Skeletal muscle tissue (tissue), 4 donors: ENCODE data around the gene PTGES3L. TPM values are rescaled to one million over a fixed set of nuclear protein-coding genes. Genes with fewer than 3 reads are reported as not detected.
"Not testable (repeated sequence)": the region's sequence is repeated elsewhere in the genome, so short reads cannot be mapped to it uniquely, and the experiment has no call there.

Experiments
- H3K27ac ChIP-seq: one replicate; pipeline ENCODE4 v1.7.0; 2013; ENCODE audit warnings: mild to moderate bottlenecking, low read depth, low read length, inconsistent platforms
- H3K27me3 ChIP-seq, 3 donors: one replicate each; pipeline ENCODE4 v1.7.0; 2013; ENCODE audit warnings: low read length in 3 of 3; ENCODE audit not compliant: control insufficient read depth in 3 of 3, insufficient read depth in 3 of 3
- H3K36me3 ChIP-seq, 3 donors: one replicate each; pipeline ENCODE4 v1.7.0; 2013; ENCODE audit warnings: low read length in 3 of 3; ENCODE audit not compliant: control insufficient read depth in 3 of 3, insufficient read depth in 3 of 3
- H3K4me1 ChIP-seq, 3 donors: one replicate each; pipeline ENCODE4 v1.7.0; 2013; ENCODE audit warnings: low read length in 3 of 3, mild to moderate bottlenecking in 3 of 3; ENCODE audit not compliant: control insufficient read depth in 3 of 3, insufficient read depth in 3 of 3
- H3K4me3 ChIP-seq, 3 donors: one replicate each; pipeline ENCODE4 v1.7.0; 2013; ENCODE audit warnings: low read length in 3 of 3
- H3K9ac ChIP-seq, 3 donors: one replicate each; pipeline ENCODE4 v1.7.0; 2013; ENCODE audit warnings: low read length in 3 of 3, mild to moderate bottlenecking in 3 of 3, moderate library complexity in 2 of 3, low read depth in 1 of 3
- H3K9me3 ChIP-seq, 3 donors: one replicate each; pipeline ENCODE4 v1.7.0; 2013; ENCODE audit warnings: low read length in 3 of 3; ENCODE audit not compliant: control insufficient read depth in 3 of 3
- total RNA-seq: library from RNA; depleted of rRNA; stranded (reverse); fragments of >200 nt; gene quantifications from one replicate; pipeline ENCODE4 v1.2.3, GENCODE V29; 2014
- donor health status: Osteomylitis.

Gene PTGES3L
- total RNA-seq, 1 donor from 2014 or later, result 28.2 TPM

DNA sequence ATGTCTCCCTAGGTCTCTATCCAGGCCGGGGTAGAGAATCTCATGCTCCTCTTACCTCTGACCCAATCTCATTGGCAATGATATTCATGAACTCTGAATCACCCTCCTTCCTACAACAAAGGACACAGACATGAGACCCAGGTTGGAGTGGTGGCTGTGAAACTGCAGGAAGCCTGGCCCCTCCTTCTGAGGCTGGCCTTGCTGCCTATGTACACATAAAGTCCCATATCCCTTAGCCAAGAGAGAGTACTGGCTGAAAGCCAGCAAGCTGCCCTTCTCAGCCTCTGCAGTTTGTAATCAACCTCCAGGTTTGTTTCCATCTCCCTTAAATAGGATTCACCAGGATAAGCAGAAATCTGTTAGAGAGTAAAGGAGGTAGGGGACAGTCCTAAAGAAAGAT is 26.2 kb downstream of the PTGES3L start:
- Histone ChIP-seq H3K27ac (no peak overlapping the region), H3K27me3 (no peaks in the 10 kb centered on the region), H3K9me3 (no peaks in the 10 kb centered on the region), H3K4me1 (no peaks in the 10 kb centered on the region), H3K4me3 (no peak overlapping the region), H3K9ac (no peak overlapping the region), H3K36me3 (peaks cover 53 to 71% (median 66%) of the 10 kb centered on the region in 3 donors)

DNA sequence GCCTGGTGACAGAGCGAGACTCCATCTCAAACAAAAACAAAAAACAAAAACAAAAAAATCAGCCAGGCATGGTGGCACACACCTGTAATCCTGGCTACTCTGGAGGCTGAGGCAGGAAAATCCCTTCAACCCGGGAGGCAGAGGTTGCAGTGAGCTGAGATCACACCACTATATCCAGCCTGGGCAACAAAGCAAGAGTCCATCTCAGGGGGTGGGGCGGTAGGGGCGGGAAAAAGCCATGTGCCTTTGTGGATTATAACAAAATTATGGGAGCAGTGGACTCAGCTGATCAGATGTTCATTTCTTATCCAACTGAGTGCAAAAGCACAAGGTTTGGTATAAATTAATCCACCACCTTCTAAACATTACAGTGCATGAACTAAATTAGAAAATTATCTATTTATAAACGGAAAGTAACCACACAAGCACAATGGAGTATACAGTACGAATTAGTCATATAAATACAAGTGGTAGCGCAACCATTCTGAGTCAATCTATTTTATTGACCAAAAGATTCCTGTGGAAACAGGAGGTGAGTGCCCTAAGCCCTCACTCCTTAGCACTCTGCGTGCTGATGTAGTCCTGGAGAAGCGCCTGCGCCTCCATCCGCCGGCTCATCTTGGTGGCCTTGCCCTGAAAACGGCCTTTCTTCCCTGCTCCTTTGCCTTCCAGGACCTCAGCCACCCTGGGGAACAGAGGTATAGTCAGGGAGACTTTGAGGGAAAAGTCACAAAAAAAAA is 29.7 kb downstream of the PTGES3L start:
- Histone ChIP-seq H3K36me3 (peaks cover 37 to 54% (median 46%) of the 10 kb centered on the region in 3 donors), H3K4me1 (no peaks in the 10 kb centered on the region), H3K9ac (no peak overlapping the region), H3K27ac (no peak overlapping the region), H3K9me3 (no peaks in the 10 kb centered on the region), H3K4me3 (no peak overlapping the region), H3K27me3 (no peaks in the 10 kb centered on the region)

DNA sequence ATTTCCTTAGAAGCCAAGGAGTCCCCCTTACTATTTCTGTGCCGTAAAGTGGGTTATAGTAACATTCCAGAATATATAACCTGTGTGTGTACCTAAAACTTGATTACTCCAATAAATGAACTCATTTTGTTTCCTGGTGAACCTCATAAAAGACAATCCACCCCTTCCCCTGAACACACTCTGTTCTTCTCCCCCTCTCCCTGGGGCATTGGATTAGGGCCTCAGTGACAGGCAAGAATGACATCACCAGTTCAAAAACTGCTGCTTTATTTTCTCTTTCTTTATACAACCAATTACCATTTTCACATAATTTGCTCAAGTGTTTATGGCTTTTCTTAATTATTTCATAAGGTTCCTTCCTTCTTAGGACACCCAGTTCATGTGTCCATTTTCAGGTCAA is 33.1 kb downstream of the PTGES3L start:
- H3K9me3 ChIP-seq, result no peaks in the 10 kb centered on the region

DNA sequence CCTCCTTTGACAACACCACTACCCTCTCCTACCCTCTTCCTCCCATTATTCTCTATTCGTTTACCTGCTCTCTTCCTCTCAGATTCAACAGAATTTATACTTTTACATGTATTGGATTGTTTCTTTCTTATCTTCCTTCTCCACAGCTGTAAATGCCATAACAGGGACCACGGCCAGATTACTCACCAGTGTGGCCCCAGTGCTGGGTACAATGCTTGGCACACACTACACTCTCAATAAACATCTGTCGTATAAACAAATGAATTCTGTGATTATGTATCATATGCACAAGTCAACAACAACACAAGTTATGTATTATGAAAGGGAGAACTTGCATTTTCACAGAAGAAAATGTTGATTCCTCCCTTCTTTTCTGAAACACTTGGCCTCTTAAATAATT is 35.7 kb downstream of the PTGES3L start:
- peaks cover 2 to 10% (median 4%) of the 10 kb centered on the region in 3 donors for H3K36me3 ChIP-seq
- no peak overlapping the region for H3K9ac ChIP-seq
- H3K4me1 ChIP-seq, result no peaks in the 10 kb centered on the region
- H3K9me3 ChIP-seq, result no peaks in the 10 kb centered on the region
- no peak overlapping the region for H3K27ac ChIP-seq
- H3K4me3 ChIP-seq, result no peak overlapping the region
- H3K27me3 ChIP-seq, result no peaks in the 10 kb centered on the region

More for the DNA sequence above, 33.1 kb downstream of the PTGES3L start:
- no peak overlapping the region for H3K9ac ChIP-seq
- H3K4me3 ChIP-seq, result no peak overlapping the region
- H3K4me1 ChIP-seq, result no peaks in the 10 kb centered on the region
- H3K36me3 ChIP-seq, result peaks cover 17 to 29% (median 19%) of the 10 kb centered on the region in 3 donors
- no peaks in the 10 kb centered on the region for H3K27me3 ChIP-seq
- H3K27ac ChIP-seq, result no peak overlapping the region

DNA sequence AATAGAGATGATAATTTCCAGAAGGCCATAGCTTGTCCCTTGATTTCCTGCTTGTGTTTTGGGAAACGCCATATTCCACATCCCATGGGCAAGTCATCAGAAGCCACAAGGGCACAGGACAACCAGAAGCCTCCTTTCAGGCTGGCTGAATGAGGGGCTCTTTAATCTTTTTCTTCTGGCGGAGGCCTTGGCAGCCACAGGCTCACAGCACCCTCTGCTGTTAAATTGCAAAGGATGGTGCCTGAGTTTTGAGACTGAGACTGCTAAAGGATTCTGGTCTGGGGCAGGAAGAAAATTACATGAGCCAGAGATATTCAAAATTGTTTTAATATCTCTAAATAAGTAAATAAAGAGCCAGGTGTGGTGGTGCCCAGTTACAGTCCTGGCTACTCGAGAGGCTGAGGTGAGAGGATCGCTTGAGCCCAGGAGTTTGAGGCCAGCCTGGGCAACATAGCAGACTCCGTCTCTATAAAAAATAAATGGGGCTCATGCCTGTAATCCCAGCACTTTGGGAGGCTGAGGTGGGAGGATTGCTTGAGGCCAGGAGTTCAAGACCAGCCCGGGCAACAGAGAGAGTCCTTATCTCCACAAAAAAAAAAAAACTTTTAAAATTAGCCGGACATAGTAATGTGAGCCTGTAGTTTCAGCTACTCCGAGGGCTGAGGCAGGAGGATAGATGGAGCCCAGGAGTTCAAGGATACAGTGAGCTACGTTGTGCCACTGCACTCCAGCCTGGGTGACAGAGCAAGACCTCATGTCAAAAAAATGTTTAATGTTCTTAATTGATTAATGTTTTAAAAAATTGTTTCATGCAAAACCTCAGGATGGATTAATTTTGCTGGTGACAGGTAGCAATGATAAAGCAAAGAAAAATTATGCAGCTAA is 41.9 kb downstream of the PTGES3L start:
- Histone ChIP-seq H3K9ac (peak overlapping the region in 1 of 3 donors; percentile 3), H3K27ac (no peak overlapping the region), H3K27me3 (no peaks in the 10 kb centered on the region), H3K4me3 (no peak overlapping the region), H3K9me3 (no peaks in the 10 kb centered on the region), H3K4me1 (no peaks in the 10 kb centered on the region), H3K36me3 (no peaks in the 10 kb centered on the region)

DNA sequence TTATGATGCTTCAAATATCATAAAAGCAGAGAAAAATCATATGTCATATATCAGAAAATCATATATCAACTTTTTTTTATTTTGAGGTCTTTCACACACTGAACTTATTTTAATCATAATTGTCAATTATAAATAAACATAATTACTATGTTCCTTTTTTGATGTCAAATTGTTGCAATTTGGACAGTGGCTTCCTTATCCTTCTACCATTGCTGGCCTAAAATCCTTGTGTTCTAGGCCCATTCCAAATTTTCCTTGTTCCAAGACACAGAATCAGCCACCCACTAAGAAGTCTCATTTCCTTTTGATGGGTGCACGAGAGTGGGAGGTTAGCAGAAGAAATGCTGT is 50.4 kb downstream of the PTGES3L start:
- Histone ChIP-seq H3K36me3 (no peaks in the 10 kb centered on the region), H3K4me3 (no peak overlapping the region), H3K4me1 (peaks cover 4 to 9% (median 7%) of the 10 kb centered on the region in 3 donors), H3K9ac (no peak overlapping the region), H3K27ac (no peak overlapping the region), H3K27me3 (no peaks in the 10 kb centered on the region), H3K9me3 (no peaks in the 10 kb centered on the region)

DNA sequence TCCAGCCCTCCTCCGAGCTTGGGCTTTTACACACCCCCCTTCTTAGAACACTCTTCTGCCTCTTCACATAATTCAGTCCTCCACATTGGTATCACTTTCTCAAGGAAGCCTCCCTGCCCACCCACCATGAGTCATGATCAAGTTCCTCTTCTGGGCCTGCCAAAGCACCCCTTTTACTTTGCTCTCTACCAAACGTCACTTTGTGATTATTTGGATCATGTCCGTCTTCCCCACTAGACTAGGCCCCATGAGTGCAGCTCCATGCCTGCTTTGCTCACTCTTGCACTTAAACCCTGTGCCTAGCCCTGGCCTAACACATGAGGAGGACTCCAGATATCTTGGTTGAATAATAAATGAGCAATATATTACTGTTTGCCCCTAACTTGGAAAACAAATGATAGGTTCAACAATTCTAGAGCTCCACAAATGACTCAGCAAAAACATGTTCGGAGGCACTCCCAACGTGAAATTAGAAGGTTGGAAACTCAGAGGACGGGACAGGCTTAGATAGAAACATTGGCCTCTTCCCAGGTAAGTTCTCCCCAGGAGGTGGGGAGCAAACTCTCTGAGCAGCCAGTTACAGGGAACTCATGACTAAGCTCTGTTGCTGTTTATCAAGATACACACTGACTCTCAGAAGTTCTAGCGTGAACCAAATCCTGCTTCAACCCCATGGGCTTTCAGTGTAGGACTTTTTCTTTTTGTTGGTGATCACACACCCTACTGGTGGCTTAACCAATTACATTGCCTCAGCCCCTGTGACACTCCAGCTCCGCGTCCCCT is 51.0 kb downstream of the PTGES3L start:
- Histone ChIP-seq H3K27ac (peak overlapping the region; percentile 67), H3K4me3 (no peak overlapping the region), H3K27me3 (no peaks in the 10 kb centered on the region), H3K36me3 (no peaks in the 10 kb centered on the region), H3K9ac (peak overlapping the region in 1 of 3 donors; percentile 2), H3K9me3 (no peaks in the 10 kb centered on the region), H3K4me1 (peaks cover 4 to 9% (median 7%) of the 10 kb centered on the region in 3 donors)

DNA sequence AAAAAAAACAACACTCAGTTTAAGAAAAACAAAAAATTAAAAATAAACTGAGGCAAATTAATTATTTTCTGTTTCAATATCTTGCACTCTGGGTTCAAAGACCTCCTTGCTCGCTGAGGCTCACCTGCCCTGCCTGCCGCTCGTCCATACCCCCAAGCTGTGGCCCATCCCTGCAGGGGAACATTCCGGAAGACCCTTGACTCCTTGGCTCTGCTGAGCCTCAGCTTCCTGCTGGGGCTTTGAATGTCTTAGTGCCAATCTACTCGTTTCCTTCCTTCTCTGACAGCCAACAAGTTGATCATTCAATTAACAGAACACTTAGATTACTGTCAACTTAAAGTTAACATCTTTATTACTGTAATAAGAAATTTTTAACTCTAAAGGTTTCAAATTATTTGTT is 55.0 kb downstream of the PTGES3L start:
- H3K27ac ChIP-seq, result no peak overlapping the region
- H3K36me3 ChIP-seq, result no peaks in the 10 kb centered on the region
- H3K4me1 ChIP-seq, result peaks cover 6 to 16% (median 9%) of the 10 kb centered on the region in 3 donors

DNA sequence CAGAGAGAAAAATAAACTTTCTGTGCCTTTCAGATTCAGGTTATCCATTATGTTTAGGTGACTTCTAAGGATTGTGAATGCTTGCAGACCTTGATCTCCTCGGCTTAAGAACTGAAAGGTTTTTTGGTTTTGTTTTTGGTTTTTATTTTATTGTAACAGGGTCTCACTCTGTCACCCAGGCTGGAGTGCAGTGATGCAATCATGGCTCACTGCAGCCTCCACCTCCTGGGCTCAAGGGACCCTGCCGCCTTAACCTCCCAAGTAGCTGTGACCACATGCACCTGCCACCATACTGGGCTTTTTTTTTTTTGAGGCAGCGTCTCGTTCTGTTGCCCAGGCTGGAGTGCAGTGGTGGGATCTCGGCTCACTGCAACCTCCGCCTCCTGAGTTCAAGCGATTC is 56.4 kb downstream of the PTGES3L start:
- H3K9ac ChIP-seq, H3K27ac ChIP-seq, H3K9me3 ChIP-seq, H3K36me3 ChIP-seq, H3K4me3 ChIP-seq, H3K27me3 ChIP-seq: not testable (repeated sequence)
- peaks cover 2 to 13% (median 2%) of the 10 kb centered on the region in 3 donors for H3K4me1 ChIP-seq

More for the DNA sequence above, 55.0 kb downstream of the PTGES3L start:
- H3K9me3 ChIP-seq, result no peaks in the 10 kb centered on the region
- H3K4me3 ChIP-seq, result no peak overlapping the region
- H3K9ac ChIP-seq, result no peak overlapping the region
- no peaks in the 10 kb centered on the region for H3K27me3 ChIP-seq
